Aorta (tissue), 5 donors: ENCODE results near the gene CHST11. TPM values are rescaled to one million over a fixed set of nuclear protein-coding genes. Genes with fewer than 3 reads are reported as not detected.

Experiments used
- ATAC-seq: fragments of 200-7000 bp; cut with Tn5 transposase; one replicate; pipeline ENCODE4 v1.9.1; 2022; ENCODE audit warnings: moderate library complexity; ENCODE audit not compliant: low FRiP score
- DNase-seq, 2 donors: peaks; one replicate each; pipeline ENCODE4 v3.0.0-alpha.2; 2020
- H3K27ac ChIP-seq, 2 donors: one replicate each; pipeline ENCODE4 v1.5.1; 2013; ENCODE audit warnings: low read length in 2 of 2, mild to moderate bottlenecking in 2 of 2, moderate library complexity in 2 of 2, control low read depth in 1 of 2, inconsistent platforms in 1 of 2, low read depth in 1 of 2
- H3K27me3 ChIP-seq, 2 donors: one replicate each; pipeline ENCODE4 v1.6.1; 2013; ENCODE audit warnings: control low read depth in 1 of 2, low read length in 1 of 2, mild to moderate bottlenecking in 1 of 2, moderate library complexity in 1 of 2; ENCODE audit not compliant: insufficient read depth in 2 of 2, control insufficient read depth in 1 of 2
- H3K36me3 ChIP-seq, 2 donors: one replicate each; pipeline ENCODE4 v1.6.1; 2013; ENCODE audit warnings: control low read depth in 1 of 2, low read length in 1 of 2, mild to moderate bottlenecking in 1 of 2; ENCODE audit not compliant: insufficient read depth in 2 of 2, control insufficient read depth in 1 of 2
- H3K4me1 ChIP-seq, 2 donors: one replicate each; pipeline ENCODE4 v1.6.1; 2013; ENCODE audit warnings: low read length in 2 of 2, control low read depth in 1 of 2, mild to moderate bottlenecking in 1 of 2, moderate library complexity in 1 of 2; ENCODE audit not compliant: insufficient read depth in 2 of 2, control insufficient read depth in 1 of 2
- H3K4me3 ChIP-seq, 2 donors: one replicate each; pipeline ENCODE4 v1.5.1; 2013; ENCODE audit warnings: low read length in 2 of 2, control low read depth in 1 of 2, mild to moderate bottlenecking in 1 of 2
- H3K9me3 ChIP-seq: one replicate; pipeline ENCODE4 v1.6.1; 2013; ENCODE audit warnings: mild to moderate bottlenecking, low read length; ENCODE audit not compliant: control insufficient read depth
- WGBS, 2 donors: extraction: QIAGEN DNeasy Blood & Tissue Kit; methylation state at CpG; one replicate each; pipeline ENCODE4 v1.1.7; 2013; 5-methylcytosine and 5-hydroxymethylcytosine counted together
- intact Hi-C, 2 donors: fragments of 100-400 bp; cut with DNase I; formaldehyde crosslinking; loops; one replicate each; pipeline versions ENCODE4 v1.14.2 to v1.15.0; 2022
- polyA plus RNA-seq, 2 donors: library from polyadenylated mRNA; stranded (reverse); fragments of 200-250 nt; gene quantifications; one replicate each; pipeline ENCODE4 v1.2.3, GENCODE V29; 2013
- total RNA-seq, 2 donors: library from RNA; stranded (reverse); fragmentation: NEBNext Ultra II Directional; extraction: Animal tissue kit (Norgen Biotek cat#: 25700); gene quantifications; one replicate each; pipeline ENCODE4 v1.2.1, GENCODE V29; 2021
- donor health status: healthy with polysubstance abuse.
- donor health status: Bipolar disorder and iron deficiency.
- donor health status: DM: no; HTN: no; CAD: no.
- donor health status: DM: no; HTN: no; CAD: no.
- donor health status: DM: yes; HTN: yes; CAD: no.

The CHST11 gene
- total and polyA plus RNA-seq, 4 donors, result 2.1 to 31.0 (median 15.7) TPM

DNA sequence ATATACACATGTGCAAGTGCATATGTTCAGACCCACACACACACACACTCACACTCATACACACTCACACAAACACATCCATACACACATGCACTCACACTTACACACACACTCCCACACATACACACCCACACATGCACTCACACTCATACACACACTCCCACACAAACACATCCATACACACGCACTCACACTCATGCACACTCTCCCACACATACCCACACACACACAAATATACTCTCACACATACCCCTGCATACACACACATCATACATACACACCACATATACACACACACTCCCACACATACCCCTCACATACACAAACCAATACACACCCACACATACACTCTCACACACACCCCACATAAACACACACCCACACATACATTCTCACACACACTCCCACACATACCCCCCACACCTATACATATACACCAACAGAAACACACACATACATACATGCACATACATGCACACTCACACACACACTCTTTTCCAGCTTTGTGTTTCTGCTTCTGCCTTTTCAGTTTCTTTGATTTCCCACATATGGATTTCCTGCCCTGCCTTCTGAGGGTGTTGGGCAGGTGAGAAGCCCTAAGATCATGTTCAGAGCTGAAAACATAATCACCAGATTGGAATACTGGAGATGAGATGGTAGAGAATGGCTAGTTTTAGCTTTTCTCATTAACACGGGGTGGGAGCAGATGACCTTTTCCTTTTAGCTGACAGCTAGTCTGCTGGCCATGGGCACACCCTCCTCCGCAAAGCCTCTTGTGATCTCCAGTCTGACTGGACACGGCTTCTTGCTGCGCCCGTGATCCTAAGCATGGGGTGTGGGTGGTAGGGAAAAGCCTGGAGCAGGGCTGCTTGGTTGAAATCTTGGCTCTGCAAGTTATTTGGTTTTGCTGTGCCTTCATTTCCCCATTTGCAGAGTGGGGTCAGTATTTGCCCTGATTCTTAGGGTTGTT lies 214.0 kb downstream of the CHST11 start:
- Histone ChIP-seq H3K27me3 (no peaks in the 10 kb centered on the region), H3K4me3 (no peak overlapping the region), H3K9me3 (no peaks in the 10 kb centered on the region), H3K27ac (peak overlapping the region in 1 of 2 donors; percentile 11), H3K4me1 (peaks cover 0 to 13% of the 10 kb centered on the region in 2 donors), H3K36me3 (no peaks in the 10 kb centered on the region)
- 73 to 77% methylated on average over 6 of the region's 6 CpGs for WGBS, 2 donors
- ATAC-seq (no peak), DNase-seq (peak in 1 of 2 donors; percentile 68)
- intact Hi-C loops, result loop anchor here in 1 of 2 donors (5.0 kb wide), 1 partner anchor 213 kb away; the partner anchor contains the start of gene CHST11

- peak overlapping the region in 1 of 2 donors; percentile 58 for H3K27ac ChIP-seq
- intact Hi-C loops, result loop anchor here in 1 of 2 donors (5.0 kb wide), 1 partner anchor 214 kb away; the partner anchor contains the start of gene CHST11
- H3K4me1 ChIP-seq, result peaks cover 0 to 13% of the 10 kb centered on the region in 2 donors
- no peak overlapping the region for H3K4me3 ChIP-seq
- peak; percentile 94 to 96 for DNase-seq
- ATAC-seq, result peak; percentile 67
- H3K36me3 ChIP-seq, result no peaks in the 10 kb centered on the region
- H3K9me3 ChIP-seq, result no peaks in the 10 kb centered on the region
- H3K27me3 ChIP-seq, result no peaks in the 10 kb centered on the region
- WGBS, 2 donors, result 60 to 62% methylated on average over 12 of the region's 12 CpGs
Measured at GRCh38 chr12:104671409-104672095, 214.8 kb downstream of the CHST11 start.

GRCh38 chr12:104672096-104672445 lies 215.3 kb downstream of the CHST11 start:
- H3K4me1 ChIP-seq, result peaks cover 0 to 13% of the 10 kb centered on the region in 2 donors
- peak overlapping the region; percentile 58 to 76 for H3K27ac ChIP-seq

GRCh38 chr12:104672501-104673265 lies 215.9 kb downstream of the CHST11 start:
- ATAC-seq, result peak; percentile 72
- WGBS, 2 donors, result 25 to 29% methylated on average over 10 of the region's 10 CpGs
- no peaks in the 10 kb centered on the region for H3K9me3 ChIP-seq
- intact Hi-C loops, result loop anchor here in 1 of 2 donors (5.0 kb wide), 1 partner anchor 215 kb away; the partner anchor contains the start of gene CHST11
- peaks cover 0 to 13% of the 10 kb centered on the region in 2 donors for H3K4me1 ChIP-seq
- peak overlapping the region; percentile 58 to 76 for H3K27ac ChIP-seq
- H3K27me3 ChIP-seq, result no peaks in the 10 kb centered on the region
- no peaks in the 10 kb centered on the region for H3K36me3 ChIP-seq
- peak; percentile 88 to 89 for DNase-seq
- no peak overlapping the region for H3K4me3 ChIP-seq

More at GRCh38 chr12:104672096-104672445, 215.3 kb downstream of the CHST11 start:
- Histone ChIP-seq H3K9me3 (no peaks in the 10 kb centered on the region), H3K36me3 (no peaks in the 10 kb centered on the region), H3K27me3 (no peaks in the 10 kb centered on the region), H3K4me3 (no peak overlapping the region)
- no peak for ATAC-seq
- intact Hi-C loops, result loop anchor here in 1 of 2 donors (5.0 kb wide), 1 partner anchor 215 kb away; the partner anchor contains the start of gene CHST11
- WGBS, 2 donors, result 40 to 45% methylated on average over 8 of the region's 8 CpGs
- no peak for DNase-seq

DNA sequence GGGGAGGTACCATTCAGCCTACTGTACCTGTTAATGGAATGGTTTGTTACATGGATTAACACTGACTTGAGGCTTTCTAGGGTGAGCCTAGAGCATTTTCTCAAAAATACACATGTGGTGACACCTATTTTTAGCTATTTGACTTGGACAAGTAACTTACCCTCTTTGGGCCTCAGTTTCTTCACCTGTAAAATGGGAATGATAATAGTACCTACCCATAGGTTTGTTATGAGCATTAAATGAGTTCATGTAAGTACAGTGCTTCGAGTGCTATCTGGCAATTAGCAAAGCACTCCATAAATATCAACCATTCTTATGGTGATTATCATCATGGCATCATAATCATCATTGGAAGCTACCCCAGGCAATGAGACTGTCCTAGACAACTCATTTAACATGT lies 216.5 kb downstream of the CHST11 start:
- ATAC-seq (no peak), DNase-seq (no peak)
- WGBS, 2 donors, result 90 to 92% methylated on average over 1 of the region's 1 CpG
- no peaks in the 10 kb centered on the region for H3K36me3 ChIP-seq
- H3K4me1 ChIP-seq, result peaks cover 0 to 13% of the 10 kb centered on the region in 2 donors
- intact Hi-C loops, result loop anchor here in 1 of 2 donors (5.0 kb wide), 1 partner anchor 216 kb away; the partner anchor contains the start of gene CHST11
- no peak overlapping the region for H3K27ac ChIP-seq
- H3K27me3 ChIP-seq, result no peaks in the 10 kb centered on the region
- H3K4me3 ChIP-seq, result no peak overlapping the region
- H3K9me3 ChIP-seq, result no peaks in the 10 kb centered on the region

GRCh38 chr12:104673696-104674482 lies 217.1 kb downstream of the CHST11 start:
- H3K36me3 ChIP-seq, result no peaks in the 10 kb centered on the region
- H3K4me3 ChIP-seq, result no peak overlapping the region
- no peak overlapping the region for H3K27ac ChIP-seq
- intact Hi-C loops, result loop anchor here in 1 of 2 donors (5.0 kb wide), 1 partner anchor 217 kb away; the partner anchor contains the start of gene CHST11
- peaks cover 0 to 13% of the 10 kb centered on the region in 2 donors for H3K4me1 ChIP-seq
- no peaks in the 10 kb centered on the region for H3K9me3 ChIP-seq
- H3K27me3 ChIP-seq, result no peaks in the 10 kb centered on the region
- no peak for DNase-seq
- WGBS, 2 donors, result 21 to 25% methylated on average over 15 of the region's 15 CpGs
- no peak for ATAC-seq

- Histone ChIP-seq H3K27ac (no peak overlapping the region), H3K27me3 (no peaks in the 10 kb centered on the region), H3K4me3 (no peak overlapping the region), H3K36me3 (no peaks in the 10 kb centered on the region), H3K4me1 (peaks cover 0 to 13% of the 10 kb centered on the region in 2 donors), H3K9me3 (no peaks in the 10 kb centered on the region)
- intact Hi-C loops, result no loop called here
- WGBS, 2 donors, result 85 to 92% methylated on average over 8 of the region's 8 CpGs
- no peak for DNase-seq
- no peak for ATAC-seq
Measured at GRCh38 chr12:104676636-104677035, 219.9 kb downstream of the CHST11 start.
